Adipocyte (in vitro differentiated cells): ENCODE measurements around the gene GMDS.
A peak's percentile ranks its signal among the peaks of the same experiment; 100 is the strongest.

Source experiments
- DNase-seq: peaks from one replicate; pipeline ENCODE4 v3.0.0-alpha.2; 2015; ENCODE audit warnings: low read depth
- H3K27me3 ChIP-seq: replicated peaks from 2 replicates; pipeline ENCODE4 v1.7.0; 2013; ENCODE audit warnings: mild to moderate bottlenecking, low read length, moderate library complexity; ENCODE audit not compliant: control insufficient read depth, insufficient read depth
- H3K36me3 ChIP-seq: 2 replicates; pipeline ENCODE4 v1.7.0; 2013; ENCODE audit warnings: low read length, mild to moderate bottlenecking, moderate library complexity; ENCODE audit not compliant: control insufficient read depth, insufficient read depth, severe bottlenecking
- H3K4me1 ChIP-seq: 2 replicates; pipeline ENCODE4 v1.7.0; 2013; ENCODE audit warnings: mild to moderate bottlenecking, low read length, moderate library complexity; ENCODE audit not compliant: control insufficient read depth, insufficient read depth
- H3K4me3 ChIP-seq: 2 replicates; pipeline ENCODE4 v1.7.0; 2013; ENCODE audit warnings: mild to moderate bottlenecking, low read length, moderate library complexity
- H3K9ac ChIP-seq: 2 replicates; pipeline ENCODE4 v1.7.0; 2013; ENCODE audit warnings: mild to moderate bottlenecking, low read length, moderate library complexity
- H3K9me3 ChIP-seq: 2 replicates; pipeline ENCODE4 v1.7.0; 2013; ENCODE audit warnings: mild to moderate bottlenecking, low read length, moderate library complexity; ENCODE audit not compliant: control insufficient read depth

The GMDS gene

GRCh38 chr6:1925743-1926430 lies 319.5 kb downstream of the GMDS start:
- Histone ChIP-seq H3K4me3 (no peak overlapping the region), H3K4me1 (peaks cover 6% of the 10 kb centered on the region), H3K36me3 (no peaks in the 10 kb centered on the region), H3K27me3 (no peaks in the 10 kb centered on the region), H3K9me3 (no peaks in the 10 kb centered on the region), H3K9ac (no peak overlapping the region)
- DNase-seq = no peak

GRCh38 chr6:1923449-1923848 lies 322.0 kb downstream of the GMDS start:
- no peaks in the 10 kb centered on the region for H3K27me3 ChIP-seq
- H3K9ac ChIP-seq = no peak overlapping the region
- no peak overlapping the region for H3K4me3 ChIP-seq
- no peaks in the 10 kb centered on the region for H3K36me3 ChIP-seq
- no peaks in the 10 kb centered on the region for H3K4me1 ChIP-seq
- no peaks in the 10 kb centered on the region for H3K9me3 ChIP-seq
- no peak for DNase-seq

GRCh38 chr6:1917626-1918371 lies 327.6 kb downstream of the GMDS start:
- H3K9me3 ChIP-seq = no peaks in the 10 kb centered on the region
- H3K27me3 ChIP-seq = no peaks in the 10 kb centered on the region
- no peaks in the 10 kb centered on the region for H3K36me3 ChIP-seq
- no peaks in the 10 kb centered on the region for H3K4me1 ChIP-seq
- DNase-seq = peak; percentile 72
- no peak overlapping the region for H3K4me3 ChIP-seq
- H3K9ac ChIP-seq = no peak overlapping the region

- H3K27me3 ChIP-seq = no peaks in the 10 kb centered on the region
- H3K9ac ChIP-seq = no peak overlapping the region
- no peaks in the 10 kb centered on the region for H3K9me3 ChIP-seq
- no peaks in the 10 kb centered on the region for H3K36me3 ChIP-seq
- peak; percentile 57 for DNase-seq
- peaks cover 3% of the 10 kb centered on the region for H3K4me1 ChIP-seq
- no peak overlapping the region for H3K4me3 ChIP-seq
Observed at GRCh38 chr6:1916334-1917070, 328.9 kb downstream of the GMDS start.

- Histone ChIP-seq H3K9ac (no peak overlapping the region), H3K27me3 (no peaks in the 10 kb centered on the region), H3K9me3 (no peaks in the 10 kb centered on the region), H3K36me3 (no peaks in the 10 kb centered on the region), H3K4me1 (peaks cover 9% of the 10 kb centered on the region), H3K4me3 (no peak overlapping the region)
- DNase-seq = no peak
Observed at GRCh38 chr6:1915226-1915625, 330.2 kb downstream of the GMDS start.

- Histone ChIP-seq H3K36me3 (no peaks in the 10 kb centered on the region), H3K27me3 (no peaks in the 10 kb centered on the region), H3K4me3 (no peak overlapping the region), H3K9ac (no peak overlapping the region), H3K9me3 (no peaks in the 10 kb centered on the region), H3K4me1 (peaks cover 9% of the 10 kb centered on the region)
- no peak for DNase-seq
Observed at GRCh38 chr6:1913577-1913976, 331.8 kb downstream of the GMDS start.

- Histone ChIP-seq H3K4me1 (peaks cover 9% of the 10 kb centered on the region), H3K9ac (no peak overlapping the region), H3K27me3 (no peaks in the 10 kb centered on the region), H3K9me3 (no peaks in the 10 kb centered on the region), H3K4me3 (no peak overlapping the region), H3K36me3 (no peaks in the 10 kb centered on the region)
- no peak for DNase-seq
Observed at GRCh38 chr6:1912731-1913130, 332.7 kb downstream of the GMDS start.

- Histone ChIP-seq H3K4me1 (peaks cover 9% of the 10 kb centered on the region), H3K36me3 (no peaks in the 10 kb centered on the region), H3K27me3 (no peaks in the 10 kb centered on the region), H3K9me3 (no peaks in the 10 kb centered on the region), H3K4me3 (no peak overlapping the region), H3K9ac (no peak overlapping the region)
- DNase-seq = peak; percentile 18
Observed at GRCh38 chr6:1911474-1911873, 333.9 kb downstream of the GMDS start.

- peaks cover 9% of the 10 kb centered on the region for H3K4me1 ChIP-seq
- H3K27me3 ChIP-seq = no peaks in the 10 kb centered on the region
- DNase-seq = no peak
- H3K36me3 ChIP-seq = no peaks in the 10 kb centered on the region
- no peak overlapping the region for H3K4me3 ChIP-seq
- no peaks in the 10 kb centered on the region for H3K9me3 ChIP-seq
- no peak overlapping the region for H3K9ac ChIP-seq
Observed at GRCh38 chr6:1910621-1911407, 334.6 kb downstream of the GMDS start.

- Histone ChIP-seq H3K9ac (no peak overlapping the region), H3K9me3 (no peaks in the 10 kb centered on the region), H3K27me3 (no peaks in the 10 kb centered on the region), H3K36me3 (no peaks in the 10 kb centered on the region), H3K4me1 (peaks cover 9% of the 10 kb centered on the region), H3K4me3 (no peak overlapping the region)
- no peak for DNase-seq
Observed at GRCh38 chr6:1908784-1909183, 336.6 kb downstream of the GMDS start.

GRCh38 chr6:1906609-1907008 lies 338.8 kb downstream of the GMDS start:
- peaks cover 7% of the 10 kb centered on the region for H3K4me1 ChIP-seq
- no peaks in the 10 kb centered on the region for H3K27me3 ChIP-seq
- H3K36me3 ChIP-seq = no peaks in the 10 kb centered on the region
- no peaks in the 10 kb centered on the region for H3K9me3 ChIP-seq
- no peak overlapping the region for H3K4me3 ChIP-seq
- no peak overlapping the region for H3K9ac ChIP-seq
- no peak for DNase-seq
